HCT116 (cell line): ENCODE measurements around the gene VAMP2.

Source experiments
- ATF3 ChIP-seq: IDR thresholded peaks from 2 replicates; pipeline ENCODE4 v1.6.1; 2012
- CTCF ChIP-seq, 3 experiments: fragments of 200-600 bp in 1 of 3; sonication (generic) in 1 of 3; IDR thresholded peaks in 2 of 3; conservative IDR thresholded peaks in 1 of 3; 2 replicates each; pipeline ENCODE4 v1.5.1; 2012 to 2017; ENCODE audit warnings: low read depth in 2 of 3, low read length in 2 of 3, antibody characterized with exemption in 1 of 3, borderline replicate concordance in 1 of 3, control low read depth in 1 of 3, mild to moderate bottlenecking in 1 of 3, mixed read lengths in 1 of 3, mixed run types in 1 of 3, moderate library complexity in 1 of 3; ENCODE audit not compliant: insufficient read depth in 1 of 3
- ELF1 ChIP-seq: IDR thresholded peaks from 2 replicates; pipeline ENCODE4 v1.6.1; 2012; ENCODE audit warnings: low read depth, borderline replicate concordance
- EZH2phosphoT487 ChIP-seq: fragments of 200-600 bp; IDR thresholded peaks from 2 replicates; pipeline ENCODE4 v1.6.1; 2018; ENCODE audit warnings: antibody characterized with exemption, borderline replicate concordance
- POLR2A ChIP-seq: IDR thresholded peaks from 2 replicates; pipeline ENCODE4 v1.7.0; 2011; ENCODE audit warnings: borderline replicate concordance; ENCODE audit not compliant: insufficient read depth, insufficient read length; ENCODE audit errors: extremely low read depth
- POLR2AphosphoS5 ChIP-seq: IDR thresholded peaks from 2 replicates; pipeline ENCODE4 v1.6.1; 2011; ENCODE audit warnings: mild to moderate bottlenecking, low read depth, low read length, moderate library complexity
- RAD21 ChIP-seq: IDR thresholded peaks from 2 replicates; pipeline ENCODE4 v1.6.1; 2012; ENCODE audit warnings: low read depth, mild to moderate bottlenecking
- SIN3A ChIP-seq: IDR thresholded peaks from 2 replicates; pipeline ENCODE4 v1.6.1; 2012; ENCODE audit warnings: low read depth
- SRF ChIP-seq: IDR thresholded peaks from 2 replicates; pipeline ENCODE4 v1.6.1; 2012; ENCODE audit warnings: low read depth
- TCF7L2 ChIP-seq: IDR thresholded peaks from 2 replicates; pipeline ENCODE4 v1.7.0; 2011; ENCODE audit warnings: borderline replicate concordance, inconsistent platforms; ENCODE audit not compliant: insufficient read depth, insufficient read length; ENCODE audit errors: extremely low read depth

GRCh38 chr17:8131844-8132441, 30.8 kb downstream of the VAMP2 start:
- TF ChIP-seq EZH2phosphoT487 = no peak
- TF ChIP-seq SRF = no peak
- no peak for TF ChIP-seq CTCF (IDR thresholded peaks at IDR 0.05 in 2 of 3, conservative IDR thresholded peaks at IDR 0.05 in 1 of 3; ENCODE audit: borderline replicate concordance in 1 of 3, insufficient read depth in 1 of 3, low read depth in 2 of 3, low read length in 2 of 3)
- TF ChIP-seq ATF3 = no peak
- TF ChIP-seq SIN3A = no peak
- no peak for TF ChIP-seq TCF7L2
- TF ChIP-seq ELF1 = no peak
- TF ChIP-seq POLR2A = no peak
- no peak for TF ChIP-seq POLR2AphosphoS5
- TF ChIP-seq RAD21 = no peak
